ENCODE results near the gene RRBP1.

- no peak for TF ChIP-seq CTCF (IDR thresholded peaks at IDR 0.05; ENCODE audit: low read length)
- no peak for TF ChIP-seq EZH2 (IDR thresholded peaks at IDR 0.05; ENCODE audit: borderline replicate concordance, low read length)
These were observed 23.9 kb upstream of the RRBP1 start for GRCh38 chr20:17705916-17706315.

Measured in OCI-LY1 (cell line).